A673 (cell line): ENCODE results near the gene COA7.

Experiments used
- EZH2 ChIP-seq: fragments of 200-600 bp; sonication (generic); IDR thresholded peaks from 2 replicates; pipeline ENCODE4 v1.6.1; 2017; ENCODE audit warnings: borderline replicate concordance, low read depth, mild to moderate bottlenecking, mixed read lengths, antibody characterized with exemption, low read length; ENCODE audit not compliant: poor library complexity, severe bottlenecking
- TF ChIP-seq, protein P1 (sequence below): fragments of 300-800, 200-600 bp; sonication (generic); conservative IDR thresholded peaks from 2 replicates; pipeline ENCODE4 v1.5.1; 2017; ENCODE audit warnings: low read depth, mild to moderate bottlenecking, antibody characterized with exemption, low read length, moderate library complexity, mixed read lengths

DNA sequence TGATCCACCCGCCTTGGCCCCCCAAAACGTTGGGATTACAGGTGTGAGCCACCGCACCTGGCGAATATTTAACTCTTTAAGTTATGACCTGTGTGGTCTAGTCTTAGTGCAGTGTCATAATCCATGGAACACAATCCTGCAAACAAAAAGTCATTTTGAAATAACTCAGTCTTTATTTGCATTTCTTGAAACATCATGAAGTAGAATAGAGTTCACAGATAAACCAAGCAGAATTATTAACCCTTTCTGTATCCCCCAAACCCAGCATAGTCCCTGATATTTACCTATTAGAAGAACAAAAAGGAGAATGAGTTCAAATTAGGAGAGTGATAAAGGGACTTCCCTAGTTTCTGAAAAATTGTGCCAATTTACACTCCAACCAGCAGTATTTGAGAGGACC, 48.0 kb upstream of the COA7 start:
- no peak for TF ChIP-seq EZH2
- TF ChIP-seq, protein P1, sequence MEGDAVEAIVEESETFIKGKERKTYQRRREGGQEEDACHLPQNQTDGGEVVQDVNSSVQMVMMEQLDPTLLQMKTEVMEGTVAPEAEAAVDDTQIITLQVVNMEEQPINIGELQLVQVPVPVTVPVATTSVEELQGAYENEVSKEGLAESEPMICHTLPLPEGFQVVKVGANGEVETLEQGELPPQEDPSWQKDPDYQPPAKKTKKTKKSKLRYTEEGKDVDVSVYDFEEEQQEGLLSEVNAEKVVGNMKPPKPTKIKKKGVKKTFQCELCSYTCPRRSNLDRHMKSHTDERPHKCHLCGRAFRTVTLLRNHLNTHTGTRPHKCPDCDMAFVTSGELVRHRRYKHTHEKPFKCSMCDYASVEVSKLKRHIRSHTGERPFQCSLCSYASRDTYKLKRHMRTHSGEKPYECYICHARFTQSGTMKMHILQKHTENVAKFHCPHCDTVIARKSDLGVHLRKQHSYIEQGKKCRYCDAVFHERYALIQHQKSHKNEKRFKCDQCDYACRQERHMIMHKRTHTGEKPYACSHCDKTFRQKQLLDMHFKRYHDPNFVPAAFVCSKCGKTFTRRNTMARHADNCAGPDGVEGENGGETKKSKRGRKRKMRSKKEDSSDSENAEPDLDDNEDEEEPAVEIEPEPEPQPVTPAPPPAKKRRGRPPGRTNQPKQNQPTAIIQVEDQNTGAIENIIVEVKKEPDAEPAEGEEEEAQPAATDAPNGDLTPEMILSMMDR, result no peak
